Measurements from ENCODE around the gene MYO15A.

- TF ChIP-seq ZBTB33 (IDR thresholded peaks at IDR 0.05; ENCODE audit: extremely low read depth, insufficient replicate concordance, low read length): no peak
- TF ChIP-seq POLR2AphosphoS5 (IDR thresholded peaks at IDR 0.05; ENCODE audit: low read depth, low read length): no peak
- TF ChIP-seq CTCF (IDR thresholded peaks at IDR 0.05 in 2 of 3, conservative IDR thresholded peaks at IDR 0.05 in 1 of 3; ENCODE audit: borderline replicate concordance in 1 of 3, insufficient read depth in 1 of 3, low read depth in 2 of 3, low read length in 2 of 3): peak; percentile 74 to 98 (median 94)
- no peak for TF ChIP-seq POLR2A (IDR thresholded peaks at IDR 0.05; ENCODE audit: borderline replicate concordance, extremely low read depth, insufficient read depth, insufficient read length)
- TF ChIP-seq EZH2 (IDR thresholded peaks at IDR 0.05): no peak
- TF ChIP-seq EZH2phosphoT487 (IDR thresholded peaks at IDR 0.05; ENCODE audit: borderline replicate concordance): no peak
- no peak for TF ChIP-seq ATF3 (IDR thresholded peaks at IDR 0.05)
- TF ChIP-seq RAD21 (IDR thresholded peaks at IDR 0.05; ENCODE audit: low read depth): peak; percentile 87
- no peak for TF ChIP-seq ELF1 (IDR thresholded peaks at IDR 0.05; ENCODE audit: borderline replicate concordance, low read depth)
- no peak for TF ChIP-seq CEBPB (IDR thresholded peaks at IDR 0.05; ENCODE audit: low read depth)
- no peak for TF ChIP-seq REST (IDR thresholded peaks at IDR 0.05; ENCODE audit: low read depth)
Observed at GRCh38 chr17:18217412-18218015, 109.0 kb downstream of the MYO15A start.

All from HCT116 (cell line).